Activated T-cell treated with anti-CD3 and anti-CD28 coated beads, Interleukin-2, amount 50 U/mL, for 48 hours (primary cell): ENCODE results near the gene BICD1.
"Not testable (repeated sequence)": the region's sequence is repeated elsewhere in the genome, so short reads cannot be mapped to it uniquely, and the experiment has no call there.

ENCODE experiments used
- DNase-seq, 2 experiments: peaks; one replicate each; pipeline ENCODE4 v3.0.0-alpha.2; 2020

BICD1 gene

GRCh38 chr12:32146074-32146873 lies 39.6 kb downstream of the BICD1 start:
- DNase-seq, result no peak

- no peak for DNase-seq
These were observed 41.7 kb downstream of the BICD1 start for GRCh38 chr12:32148372-32148771.

- DNase-seq, result no peak
These were observed 42.8 kb downstream of the BICD1 start for GRCh38 chr12:32149489-32149888.

- DNase-seq, result no peak
These were observed 44.4 kb downstream of the BICD1 start for GRCh38 chr12:32151086-32151485.

- DNase-seq, result no peak
These were observed 44.9 kb downstream of the BICD1 start for GRCh38 chr12:32151552-32151951.

GRCh38 chr12:32155041-32155440 lies 48.4 kb downstream of the BICD1 start:
- DNase-seq, result no peak

- no peak for DNase-seq
These were observed 49.4 kb downstream of the BICD1 start for GRCh38 chr12:32155961-32156529.

- DNase-seq, result no peak
These were observed 51.9 kb downstream of the BICD1 start for GRCh38 chr12:32158525-32158924.

- DNase-seq, result no peak
These were observed 52.7 kb downstream of the BICD1 start for GRCh38 chr12:32159381-32159780.

- no peak for DNase-seq
These were observed 53.3 kb downstream of the BICD1 start for GRCh38 chr12:32159925-32160324.

- no peak for DNase-seq
These were observed 54.4 kb downstream of the BICD1 start for GRCh38 chr12:32161058-32161457.

GRCh38 chr12:32163596-32163995 lies 56.9 kb downstream of the BICD1 start:
- no peak for DNase-seq

- DNase-seq, result no peak
These were observed 59.9 kb downstream of the BICD1 start for GRCh38 chr12:32166510-32166909.

- no peak for DNase-seq
These were observed 63.9 kb downstream of the BICD1 start for GRCh38 chr12:32170437-32170998.

- no peak for DNase-seq
These were observed 64.6 kb downstream of the BICD1 start for GRCh38 chr12:32171211-32171610.

- no peak for DNase-seq
These were observed 70.0 kb downstream of the BICD1 start for GRCh38 chr12:32176606-32177005.

GRCh38 chr12:32178341-32179010 lies 71.8 kb downstream of the BICD1 start:
- no peak for DNase-seq

- DNase-seq, result no peak
These were observed 72.4 kb downstream of the BICD1 start for GRCh38 chr12:32179011-32179395.

GRCh38 chr12:32181498-32182175 lies 75.0 kb downstream of the BICD1 start:
- DNase-seq, result no peak

- DNase-seq, result no peak
These were observed 77.0 kb downstream of the BICD1 start for GRCh38 chr12:32183650-32184049.

- DNase-seq, result not testable (repeated sequence)
These were observed 80.5 kb downstream of the BICD1 start for GRCh38 chr12:32187127-32187526.

- no peak for DNase-seq
These were observed 84.8 kb downstream of the BICD1 start for GRCh38 chr12:32191445-32191844.
